ENCODE data around the gene FBLN2.

DNA sequence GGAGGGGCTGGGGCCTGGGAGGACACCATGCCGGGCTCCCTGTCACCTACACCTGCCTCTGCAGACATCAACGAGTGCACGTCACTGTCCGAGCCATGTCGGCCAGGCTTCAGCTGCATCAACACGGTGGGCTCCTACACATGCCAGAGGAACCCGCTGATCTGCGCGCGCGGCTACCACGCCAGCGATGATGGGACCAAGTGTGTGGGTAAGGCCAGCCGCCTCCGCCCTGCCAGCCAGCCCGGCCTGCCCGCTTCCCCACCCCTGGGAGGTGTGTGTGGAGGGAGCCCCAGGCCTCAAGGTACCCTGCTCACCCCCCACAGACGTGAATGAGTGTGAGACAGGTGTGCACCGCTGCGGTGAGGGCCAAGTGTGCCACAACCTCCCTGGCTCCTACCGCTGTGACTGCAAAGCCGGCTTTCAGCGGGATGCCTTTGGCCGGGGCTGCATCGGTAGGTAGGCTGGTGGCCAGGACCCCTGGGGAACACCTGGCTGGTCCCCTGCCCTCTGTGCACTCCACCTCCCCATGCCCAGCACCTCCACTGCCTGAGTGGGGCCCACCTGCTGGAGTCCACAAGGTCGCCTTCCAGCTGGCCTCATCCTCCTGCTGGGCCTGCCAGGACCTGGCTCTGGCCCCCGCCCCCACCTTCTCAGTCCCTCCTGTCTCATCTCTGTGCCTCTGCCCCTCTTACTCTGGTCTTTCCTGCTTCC is 80.1 kb downstream of the FBLN2 start:
- TF ChIP-seq, protein P1, sequence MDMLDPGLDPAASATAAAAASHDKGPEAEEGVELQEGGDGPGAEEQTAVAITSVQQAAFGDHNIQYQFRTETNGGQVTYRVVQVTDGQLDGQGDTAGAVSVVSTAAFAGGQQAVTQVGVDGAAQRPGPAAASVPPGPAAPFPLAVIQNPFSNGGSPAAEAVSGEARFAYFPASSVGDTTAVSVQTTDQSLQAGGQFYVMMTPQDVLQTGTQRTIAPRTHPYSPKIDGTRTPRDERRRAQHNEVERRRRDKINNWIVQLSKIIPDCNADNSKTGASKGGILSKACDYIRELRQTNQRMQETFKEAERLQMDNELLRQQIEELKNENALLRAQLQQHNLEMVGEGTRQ (IDR thresholded peaks at IDR 0.05; ENCODE audit: low read depth, low read length), result no peak
- no peak for TF ChIP-seq CTCF (conservative IDR thresholded peaks at IDR 0.05; ENCODE audit: low read depth, low read length)

Data from IMR-90 (cell line).